ENCODE measurements around the gene DNAJC10.
"Not testable (repeated sequence)": the region's sequence is repeated elsewhere in the genome, so short reads cannot be mapped to it uniquely, and the experiment has no call there.

DNAJC10 gene

DNA sequence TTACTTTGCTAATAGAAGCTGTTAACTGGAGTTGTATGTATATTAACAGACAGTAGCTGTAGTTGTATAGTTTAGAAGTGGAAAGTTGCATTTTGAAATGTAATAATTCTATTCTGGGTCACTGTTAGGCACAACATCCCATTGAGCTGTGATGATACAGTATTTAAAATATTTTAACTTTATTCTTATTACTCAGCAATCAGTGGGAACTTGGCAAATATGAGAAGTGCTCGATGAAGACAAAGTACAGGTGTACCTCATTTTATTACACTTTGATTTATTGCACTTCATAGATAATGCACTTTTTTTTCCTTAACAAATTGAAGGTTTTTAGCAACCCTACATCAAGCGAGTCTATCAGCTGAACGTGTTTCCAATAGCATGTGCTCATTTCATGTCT is 8.6 kb downstream of the DNAJC10 start:
- DNase-seq (ENCODE audit: low spot score), result no peak

DNA sequence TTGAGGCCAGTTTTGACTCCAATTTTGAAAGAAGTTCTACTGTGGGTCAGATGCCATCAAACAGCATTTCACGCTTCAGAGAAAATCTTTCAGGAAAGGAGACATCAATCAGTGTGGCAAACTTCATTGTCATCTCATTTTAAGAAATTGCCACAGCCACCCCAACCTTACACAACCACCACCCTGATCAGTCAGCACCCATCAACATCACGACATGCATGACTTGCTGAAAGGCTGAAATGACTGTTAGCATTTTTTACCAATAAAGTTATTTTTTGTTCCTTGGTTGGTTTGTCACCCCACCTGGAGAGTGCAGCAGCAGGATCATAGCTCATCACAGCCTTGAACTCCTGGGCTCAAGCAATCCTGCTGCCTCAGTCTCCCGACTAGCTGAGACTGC is 10.4 kb downstream of the DNAJC10 start:
- no peak for DNase-seq (ENCODE audit: low spot score)

DNA sequence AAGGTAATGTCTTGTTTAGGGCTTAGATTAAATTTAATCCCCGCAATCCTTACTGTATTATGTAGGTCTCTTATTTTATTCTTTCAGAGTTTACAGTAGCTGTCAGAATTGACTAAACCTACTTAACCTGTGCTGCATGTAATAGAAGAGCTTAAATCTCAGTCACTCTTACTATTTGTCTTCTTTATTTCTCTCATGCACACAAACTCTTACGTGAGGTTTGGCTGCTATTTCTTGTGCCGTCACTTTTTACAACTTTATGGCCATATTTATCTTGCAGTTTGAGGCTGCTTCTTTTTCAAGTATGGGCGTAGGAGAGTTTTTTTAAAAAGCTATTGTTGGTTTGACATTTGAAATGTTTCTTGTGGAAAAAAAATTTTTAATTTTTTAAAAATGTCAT is 12.0 kb downstream of the DNAJC10 start:
- DNase-seq (ENCODE audit: low spot score), result no peak

DNA sequence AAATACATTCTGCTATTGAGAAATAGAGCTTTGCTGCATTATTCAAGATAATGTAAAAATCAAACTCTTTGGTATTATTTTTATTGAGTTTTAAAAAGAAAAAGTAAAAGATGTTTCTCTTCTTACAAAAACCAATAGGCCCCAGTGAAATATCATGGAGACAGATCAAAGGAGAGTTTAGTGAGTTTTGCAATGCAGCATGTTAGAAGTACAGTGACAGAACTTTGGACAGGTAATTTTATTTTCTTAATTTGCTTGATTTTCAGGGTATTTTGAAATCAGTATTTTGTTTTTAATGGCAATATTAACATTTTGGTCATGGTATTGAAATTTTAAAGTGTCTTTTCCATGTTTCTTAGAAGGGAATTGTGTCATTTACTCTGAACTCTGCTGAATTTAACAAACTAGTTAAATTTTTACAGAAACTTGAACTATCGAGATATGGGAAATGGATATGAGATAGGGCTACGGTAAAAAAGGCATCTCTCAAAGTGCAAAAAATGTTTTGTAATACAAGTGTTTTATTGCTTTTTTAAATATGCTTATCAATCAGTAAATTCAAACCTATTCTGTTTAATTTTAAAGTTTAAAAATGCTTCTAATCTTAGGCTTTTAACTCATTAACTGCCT is 13.8 kb downstream of the DNAJC10 start:
- no peak for DNase-seq (ENCODE audit: low spot score)

DNA sequence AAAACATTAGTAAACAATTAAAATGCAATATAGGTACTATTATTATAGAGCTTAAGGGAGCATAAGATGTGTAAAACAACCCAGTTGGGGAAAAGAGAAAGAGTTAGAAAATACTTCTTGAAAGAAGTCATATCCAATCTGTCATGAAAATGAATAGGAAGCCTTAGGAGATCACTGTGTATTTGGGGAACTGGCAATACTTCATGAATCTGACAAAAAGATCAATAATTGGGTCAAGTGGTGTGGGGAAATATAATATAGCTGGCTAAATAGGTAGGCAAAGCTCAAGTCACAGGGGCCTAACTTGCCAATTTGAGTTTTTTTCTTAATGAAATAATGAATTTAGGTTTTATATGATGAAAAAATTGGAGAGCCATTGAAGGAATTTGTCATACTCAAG is 14.4 kb downstream of the DNAJC10 start:
- no peak for DNase-seq (ENCODE audit: low spot score)

- no peak for DNase-seq (ENCODE audit: low spot score)
Observed at GRCh38 chr2:182732736-182733135, 16.7 kb downstream of the DNAJC10 start.

- DNase-seq (ENCODE audit: low spot score), result no peak
Observed at GRCh38 chr2:182733572-182733971, 17.5 kb downstream of the DNAJC10 start.

DNA sequence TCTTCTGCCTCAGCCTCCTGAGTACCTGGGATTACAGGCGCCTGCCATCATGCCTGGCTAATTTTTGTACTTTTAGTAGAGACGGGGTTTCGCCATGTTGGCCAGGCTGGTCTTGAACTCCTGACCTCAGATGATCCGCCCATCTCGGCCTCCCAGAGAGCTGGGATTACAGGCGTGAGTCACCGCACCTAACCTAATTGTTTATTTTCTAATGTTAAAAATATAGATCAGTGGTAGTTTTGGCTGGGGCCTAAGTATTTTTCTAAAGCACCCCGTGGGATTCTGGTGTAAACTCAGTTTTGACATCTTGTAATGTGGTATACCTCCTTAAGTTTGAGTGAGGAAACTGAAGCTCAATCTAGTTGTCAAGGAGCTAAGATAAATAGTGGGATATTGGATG is 20.8 kb downstream of the DNAJC10 start:
- DNase-seq (ENCODE audit: low spot score), result not testable (repeated sequence)

- no peak for DNase-seq (ENCODE audit: low spot score)
Observed at GRCh38 chr2:182740701-182741100, 24.6 kb downstream of the DNAJC10 start.

- no peak for DNase-seq (ENCODE audit: low spot score)
Observed at GRCh38 chr2:182741620-182742019, 25.6 kb downstream of the DNAJC10 start.

GRCh38 chr2:182744490-182744889 is 28.4 kb downstream of the DNAJC10 start:
- no peak for DNase-seq (ENCODE audit: low spot score)

GRCh38 chr2:182745061-182745460 is 29.0 kb downstream of the DNAJC10 start:
- no peak for DNase-seq (ENCODE audit: low spot score)

- DNase-seq (ENCODE audit: low spot score), result not testable (repeated sequence)
Observed at GRCh38 chr2:182745894-182746293, 29.8 kb downstream of the DNAJC10 start.

- DNase-seq (ENCODE audit: low spot score), result no peak
Observed at GRCh38 chr2:182754231-182754630, 38.2 kb downstream of the DNAJC10 start.

GRCh38 chr2:182758379-182758778 is 42.3 kb downstream of the DNAJC10 start:
- DNase-seq (ENCODE audit: low spot score), result no peak

DNA sequence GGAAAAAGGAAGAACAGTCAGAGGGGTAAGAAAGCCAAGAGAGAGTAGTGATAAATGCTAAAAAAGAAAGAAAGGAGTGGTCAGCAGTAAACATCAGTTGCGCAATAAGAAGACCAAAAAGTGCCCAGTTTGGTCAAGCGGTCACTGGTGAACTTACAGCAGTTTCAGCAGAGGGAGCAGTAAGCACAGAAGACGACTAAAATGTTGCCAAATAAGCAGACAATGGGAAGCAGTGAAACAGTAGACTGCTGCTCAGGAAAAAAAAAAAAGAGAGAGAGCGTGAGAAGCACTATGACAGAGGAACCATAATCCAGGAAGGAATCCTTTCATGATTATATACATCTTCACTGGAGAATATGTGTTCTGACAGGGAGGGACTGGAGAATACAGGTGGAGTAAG is 45.8 kb downstream of the DNAJC10 start:
- peak; percentile 62 for DNase-seq (ENCODE audit: low spot score)

- DNase-seq (ENCODE audit: low spot score), result no peak
Observed at GRCh38 chr2:182763311-182763912, 47.4 kb downstream of the DNAJC10 start.

DNA sequence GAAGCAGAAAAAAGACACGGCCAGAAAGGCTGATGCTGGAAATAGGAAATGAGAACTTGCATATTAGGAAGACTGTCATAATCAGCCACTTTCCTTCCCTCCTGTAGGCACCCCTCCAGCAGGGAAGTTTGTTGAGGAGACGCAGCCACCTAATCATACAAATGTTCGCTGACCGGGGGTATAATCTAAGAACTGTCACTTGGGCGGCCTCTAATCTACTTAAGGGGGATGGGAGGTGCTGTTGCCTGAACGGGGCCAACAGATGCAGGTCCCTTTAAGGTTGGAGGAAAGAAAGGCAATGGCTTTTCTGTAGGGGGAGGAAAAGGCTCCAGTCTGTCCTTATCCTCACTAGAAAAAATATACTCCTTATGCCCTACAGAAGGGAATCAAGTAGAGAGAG is 50.6 kb downstream of the DNAJC10 start:
- DNase-seq (ENCODE audit: low spot score), result no peak

- no peak for DNase-seq (ENCODE audit: low spot score)
Observed at GRCh38 chr2:182767578-182767977, 51.5 kb downstream of the DNAJC10 start.

DNA sequence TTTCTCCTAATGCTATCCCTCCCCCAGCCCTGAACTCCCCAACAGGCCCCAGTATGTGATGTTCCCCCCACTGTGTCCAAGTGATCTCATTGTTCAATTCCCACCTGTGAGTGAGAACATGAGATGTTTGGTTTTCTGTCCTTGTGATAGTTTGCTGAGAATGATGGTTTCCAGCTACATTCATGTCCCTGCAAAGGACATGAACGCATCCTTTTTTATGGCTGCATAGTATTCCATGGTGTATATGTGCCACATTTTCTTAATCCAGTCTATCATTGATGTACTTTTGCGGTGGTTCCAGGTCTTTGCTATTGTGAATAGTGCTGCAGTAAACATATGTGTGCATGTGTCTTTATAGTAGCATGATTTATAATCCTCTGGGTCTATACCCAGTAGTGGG is 52.9 kb downstream of the DNAJC10 start:
- not testable (repeated sequence) for DNase-seq (ENCODE audit: low spot score)

GRCh38 chr2:182779323-182779722 is 63.3 kb downstream of the DNAJC10 start:
- DNase-seq (ENCODE audit: low spot score), result no peak

DNA sequence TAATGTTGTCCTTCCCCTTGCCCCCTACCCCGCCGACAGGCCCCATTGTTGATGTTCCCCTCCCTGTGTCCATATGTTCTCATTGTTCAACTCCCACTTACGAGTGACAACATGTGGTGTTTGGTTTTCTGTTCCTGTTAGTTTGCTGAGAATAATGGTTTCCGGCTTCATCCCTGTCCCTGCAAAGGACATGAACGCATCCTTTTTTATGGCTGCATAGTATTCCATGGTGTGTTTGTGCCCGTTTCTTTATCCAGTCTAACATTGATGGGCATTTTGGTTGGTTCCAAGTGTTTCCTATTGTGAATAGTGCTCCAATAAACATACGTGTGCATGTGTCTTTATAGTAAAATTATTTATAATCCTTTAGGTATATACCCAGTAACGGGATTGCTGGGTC is 65.0 kb downstream of the DNAJC10 start:
- not testable (repeated sequence) for DNase-seq (ENCODE audit: low spot score)

DNA sequence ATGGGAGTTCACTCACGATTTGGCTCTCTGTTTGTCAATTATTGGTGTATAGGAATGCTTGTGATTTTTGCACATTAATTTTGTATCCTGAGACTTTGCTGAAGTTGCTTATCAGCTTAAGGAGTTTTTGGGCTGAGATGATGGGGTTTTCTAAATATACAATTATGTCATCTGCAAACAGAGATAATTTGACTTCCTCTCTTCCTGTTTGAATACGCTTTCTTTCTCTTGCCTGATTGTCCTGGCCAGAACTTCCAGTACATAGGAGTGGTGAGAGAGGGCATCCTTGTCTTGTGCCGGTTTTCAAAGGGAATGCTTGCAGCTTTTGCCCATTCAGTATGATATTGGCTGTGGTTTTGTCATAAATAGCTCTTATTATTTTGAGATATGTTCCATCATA is 66.6 kb downstream of the DNAJC10 start:
- DNase-seq (ENCODE audit: low spot score), result not testable (repeated sequence)

DNA sequence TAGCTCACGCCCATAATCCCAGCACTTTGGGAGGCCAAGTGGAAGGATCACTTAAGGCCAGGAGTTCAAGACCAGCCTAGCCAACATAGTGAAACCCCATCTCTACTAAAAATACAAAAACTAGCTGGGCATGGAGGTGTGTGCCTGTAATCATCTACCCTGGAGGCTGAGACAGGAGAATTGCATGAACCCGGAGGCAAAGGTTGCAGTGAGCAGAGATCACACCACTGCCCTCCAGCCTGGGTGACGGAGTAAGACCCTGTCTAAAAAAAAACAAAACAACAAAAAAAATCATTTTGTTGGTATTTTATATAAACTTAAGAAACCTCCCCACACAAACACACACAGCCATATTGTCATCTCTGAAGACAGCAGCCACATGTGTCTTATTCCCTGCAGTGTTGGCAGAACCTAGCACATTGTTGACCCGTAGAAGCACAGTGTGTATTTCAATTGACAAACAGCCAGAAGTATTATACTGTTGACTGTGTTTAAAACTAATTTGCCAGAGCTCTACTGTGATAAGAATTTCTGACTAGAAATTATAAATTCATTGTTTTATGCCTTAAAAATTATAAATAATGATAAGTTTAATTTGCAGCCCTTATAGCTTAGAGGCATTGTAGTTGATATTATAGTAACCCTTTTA is 68.1 kb downstream of the DNAJC10 start:
- no peak for DNase-seq (ENCODE audit: low spot score)
